D721Med (cell line): ENCODE data around the gene EEF1AKMT1.

Experiments
- DNase-seq: peaks from one replicate; pipeline ENCODE4 v3.0.0; 2011; ENCODE audit warnings: low spot score; ENCODE audit not compliant: insufficient read length
- FAIRE-seq: peaks from 2 replicates; lab custom pipeline; 2011; peaks lifted over from hg19 to GRCh38; lab: Jason Lieb, UNC
- TF ChIP-seq, protein P1 (sequence below): IDR thresholded peaks from 2 replicates; pipeline ENCODE4 v1.5.1; 2012; ENCODE audit warnings: mild to moderate bottlenecking, control low read depth; ENCODE audit not compliant: insufficient read depth; ENCODE audit errors: missing control alignments

The EEF1AKMT1 gene, protein sequence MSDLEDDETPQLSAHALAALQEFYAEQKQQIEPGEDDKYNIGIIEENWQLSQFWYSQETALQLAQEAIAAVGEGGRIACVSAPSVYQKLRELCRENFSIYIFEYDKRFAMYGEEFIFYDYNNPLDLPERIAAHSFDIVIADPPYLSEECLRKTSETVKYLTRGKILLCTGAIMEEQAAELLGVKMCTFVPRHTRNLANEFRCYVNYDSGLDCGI

GRCh38 chr13:20773194-20774080, at the start of gene EEF1AKMT1:
EEF1AKMT1 (minus strand) TSS chr13:20773961; CDS start chr13:20757598, 16,363 bp downstream.
- FAIRE-seq (no peak), DNase-seq (no peak)
- TF ChIP-seq, protein P1, sequence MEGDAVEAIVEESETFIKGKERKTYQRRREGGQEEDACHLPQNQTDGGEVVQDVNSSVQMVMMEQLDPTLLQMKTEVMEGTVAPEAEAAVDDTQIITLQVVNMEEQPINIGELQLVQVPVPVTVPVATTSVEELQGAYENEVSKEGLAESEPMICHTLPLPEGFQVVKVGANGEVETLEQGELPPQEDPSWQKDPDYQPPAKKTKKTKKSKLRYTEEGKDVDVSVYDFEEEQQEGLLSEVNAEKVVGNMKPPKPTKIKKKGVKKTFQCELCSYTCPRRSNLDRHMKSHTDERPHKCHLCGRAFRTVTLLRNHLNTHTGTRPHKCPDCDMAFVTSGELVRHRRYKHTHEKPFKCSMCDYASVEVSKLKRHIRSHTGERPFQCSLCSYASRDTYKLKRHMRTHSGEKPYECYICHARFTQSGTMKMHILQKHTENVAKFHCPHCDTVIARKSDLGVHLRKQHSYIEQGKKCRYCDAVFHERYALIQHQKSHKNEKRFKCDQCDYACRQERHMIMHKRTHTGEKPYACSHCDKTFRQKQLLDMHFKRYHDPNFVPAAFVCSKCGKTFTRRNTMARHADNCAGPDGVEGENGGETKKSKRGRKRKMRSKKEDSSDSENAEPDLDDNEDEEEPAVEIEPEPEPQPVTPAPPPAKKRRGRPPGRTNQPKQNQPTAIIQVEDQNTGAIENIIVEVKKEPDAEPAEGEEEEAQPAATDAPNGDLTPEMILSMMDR = no peak

GRCh38 chr13:20823071-20823470, 49.3 kb upstream of the EEF1AKMT1 start:
- TF ChIP-seq, protein P1 = no peak
- DNase-seq (no peak), FAIRE-seq (peak; percentile 53)

DNA sequence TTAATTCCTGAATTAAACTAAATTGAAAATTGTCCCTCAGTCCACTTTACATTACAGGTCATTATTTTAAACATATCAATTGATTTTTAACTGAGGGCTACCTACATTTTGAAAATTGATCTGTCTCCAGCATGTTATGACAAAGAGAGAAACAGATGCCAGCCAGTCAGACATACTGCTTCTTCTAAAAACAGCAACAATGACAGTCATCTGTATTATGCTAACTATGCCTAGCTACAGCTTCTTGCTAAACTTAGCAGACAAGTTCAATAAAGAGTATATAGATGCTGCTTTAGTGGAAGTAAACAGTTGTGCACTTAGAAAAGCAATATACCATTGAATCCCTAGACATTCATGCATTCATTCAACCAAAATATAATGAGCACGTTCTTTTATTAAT, 48.6 kb upstream of the EEF1AKMT1 start:
- peak; percentile 44 for FAIRE-seq
- TF ChIP-seq, protein P1 = no peak

GRCh38 chr13:20819715-20820114, 46.0 kb upstream of the EEF1AKMT1 start:
- TF ChIP-seq, protein P1 = no peak
- FAIRE-seq = no peak
- DNase-seq = no peak

More for the DNA sequence above, 48.6 kb upstream of the EEF1AKMT1 start:
- DNase-seq = no peak

DNA sequence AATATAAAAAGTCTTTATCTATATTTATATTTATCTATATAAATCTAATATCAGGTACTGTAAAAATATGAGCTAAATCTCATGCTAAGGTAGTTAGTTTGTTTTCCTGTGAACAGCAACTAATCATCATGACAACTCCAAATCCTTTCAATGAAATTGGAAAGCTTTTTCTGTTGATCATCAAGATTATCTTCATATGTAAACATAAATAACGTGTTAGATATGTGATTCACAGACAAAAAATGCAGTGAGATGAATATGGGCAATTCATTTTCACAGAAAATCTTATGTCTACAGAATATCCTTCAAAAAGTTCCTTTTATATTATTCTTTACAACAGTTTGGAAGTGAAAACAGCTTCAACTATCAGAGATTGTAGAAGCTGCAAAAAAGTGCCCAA, 41.7 kb upstream of the EEF1AKMT1 start:
- no peak for DNase-seq
- no peak for FAIRE-seq
- TF ChIP-seq, protein P1 = no peak

DNA sequence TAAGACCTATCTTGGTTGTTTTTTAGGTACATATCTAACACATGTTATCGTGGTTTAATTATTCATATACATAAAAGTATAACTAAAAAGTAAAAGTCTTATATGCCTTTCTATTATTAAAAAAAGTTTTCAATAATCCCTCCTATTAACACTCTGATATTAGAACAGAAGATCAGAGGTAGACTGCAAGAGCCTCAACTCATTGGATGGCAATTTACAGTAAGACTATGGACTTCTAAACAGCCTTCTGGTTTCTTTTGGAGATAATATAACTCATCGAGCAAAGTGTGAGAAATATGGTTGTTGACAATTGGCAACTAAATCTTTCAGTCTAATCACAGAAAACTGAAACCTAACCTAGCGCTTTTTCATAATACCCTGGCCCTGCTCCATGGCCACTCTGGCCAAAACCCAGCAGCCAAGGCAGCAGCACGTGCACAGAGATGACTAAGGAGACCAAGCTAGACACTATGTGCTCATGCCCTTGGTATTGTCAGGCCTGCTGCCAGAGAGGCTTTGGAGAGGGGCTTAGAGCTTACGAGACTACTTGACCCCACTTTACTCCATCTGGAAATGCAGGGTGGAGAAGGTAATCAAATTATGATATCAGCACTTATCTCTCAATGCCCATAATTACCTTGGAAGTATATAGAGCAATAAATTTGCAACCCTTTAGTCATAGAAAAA, 40.6 kb upstream of the EEF1AKMT1 start:
- TF ChIP-seq, protein P1 = no peak
- DNase-seq (no peak), FAIRE-seq (peak; percentile 95)
